Putamen (tissue), 1 donor: ENCODE measurements around the gene ATRN.

Source experiments
- DNase-seq: peaks from one replicate; pipeline ENCODE4 v3.0.0-alpha.2; 2016; ENCODE audit warnings: low spot score

Gene ATRN

GRCh38 chr20:3628502-3629314 lies 157.9 kb downstream of the ATRN start:
- DNase-seq, result no peak

- no peak for DNase-seq
Observed at GRCh38 chr20:3629893-3630292, 159.1 kb downstream of the ATRN start.

GRCh38 chr20:3630429-3630828 lies 159.6 kb downstream of the ATRN start:
- no peak for DNase-seq

- DNase-seq, result no peak
Observed at GRCh38 chr20:3631534-3631933, 160.7 kb downstream of the ATRN start.

GRCh38 chr20:3632311-3633004 lies 161.6 kb downstream of the ATRN start:
- DNase-seq, result no peak

- DNase-seq, result no peak
Observed at GRCh38 chr20:3633913-3634478, 163.2 kb downstream of the ATRN start.

- no peak for DNase-seq
Observed at GRCh38 chr20:3635346-3635745, 164.5 kb downstream of the ATRN start.

GRCh38 chr20:3640259-3640658 lies 169.4 kb downstream of the ATRN start:
- no peak for DNase-seq

GRCh38 chr20:3645309-3646066 lies 174.7 kb downstream of the ATRN start:
- no peak for DNase-seq

GRCh38 chr20:3646067-3646440 lies 175.2 kb downstream of the ATRN start:
- DNase-seq, result no peak

- DNase-seq, result no peak
Observed at GRCh38 chr20:3646651-3647050, 175.8 kb downstream of the ATRN start.

- DNase-seq, result no peak
Observed at GRCh38 chr20:3647473-3647872, 176.7 kb downstream of the ATRN start.

- no peak for DNase-seq
Observed at GRCh38 chr20:3648951-3649350, 178.1 kb downstream of the ATRN start.

- no peak for DNase-seq
Observed at GRCh38 chr20:3651204-3651962, 180.6 kb downstream of the ATRN start.

GRCh38 chr20:3652221-3652620 lies 181.4 kb downstream of the ATRN start:
- DNase-seq, result no peak

- DNase-seq, result no peak
Observed at GRCh38 chr20:3652676-3653596, 182.1 kb downstream of the ATRN start.

- no peak for DNase-seq
Observed at GRCh38 chr20:3653921-3654320, 183.1 kb downstream of the ATRN start.

- DNase-seq, result no peak
Observed at GRCh38 chr20:3654326-3655130, 183.7 kb downstream of the ATRN start.

GRCh38 chr20:3655131-3655405 lies 184.2 kb downstream of the ATRN start:
- no peak for DNase-seq
